HG02623 (cell line): ENCODE data around the gene IQCM.
A peak's percentile ranks its signal among the peaks of the same experiment; 100 is the strongest.
"Not testable (repeated sequence)": the region's sequence is repeated elsewhere in the genome, so short reads cannot be mapped to it uniquely, and the experiment has no call there.

Experiments used
- ATAC-seq: cut with Tn5 transposase; IDR thresholded peaks from one replicate; pipeline ENCODE4 v1.9.1; 2021; ENCODE audit warnings: moderate library complexity; ENCODE audit not compliant: unreplicated experiment

IQCM gene

DNA sequence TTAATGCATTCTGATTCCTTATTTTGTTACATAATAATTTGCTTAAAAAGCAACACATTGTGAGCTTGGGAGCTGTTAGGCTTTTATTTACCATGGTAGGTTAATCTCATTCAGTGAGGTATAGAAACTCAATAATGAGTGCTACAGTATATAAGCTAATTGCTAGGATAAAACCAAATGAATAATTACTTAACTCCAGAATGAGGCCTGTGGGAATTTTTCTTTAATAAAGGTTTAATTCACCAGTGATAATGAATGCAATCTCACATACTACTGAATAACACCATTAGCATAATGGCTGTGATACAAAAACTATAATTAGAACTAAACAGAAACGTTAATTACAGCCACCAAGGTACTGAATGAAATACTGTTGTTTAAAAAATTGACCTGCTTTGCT is 326.3 kb downstream of the IQCM start:
- ATAC-seq: no peak

GRCh38 chr4:149486861-149487260 is 328.8 kb downstream of the IQCM start:
- no peak for ATAC-seq

DNA sequence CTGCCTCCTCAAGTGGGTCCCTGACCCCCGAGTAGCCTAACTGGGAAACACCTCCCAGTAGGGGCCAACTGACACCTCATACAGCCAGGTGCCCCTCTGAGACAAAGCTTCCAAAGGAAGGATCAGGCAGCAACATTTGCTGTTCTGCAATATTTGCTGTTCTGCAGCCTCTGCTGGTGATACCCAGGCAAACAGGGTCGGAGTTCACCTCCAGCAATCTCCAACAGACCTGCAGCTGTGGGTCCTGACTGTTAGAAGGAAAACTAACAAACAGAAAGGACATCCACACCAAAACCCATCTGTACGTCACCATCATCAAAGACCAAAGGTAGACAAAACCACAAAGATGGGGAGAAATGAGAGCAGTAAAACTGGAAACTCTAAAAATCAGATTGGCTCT is 347.0 kb downstream of the IQCM start:
- ATAC-seq: not testable (repeated sequence)

GRCh38 chr4:149466446-149466845 is 349.2 kb downstream of the IQCM start:
- no peak for ATAC-seq

GRCh38 chr4:149465955-149466354 is 349.7 kb downstream of the IQCM start:
- ATAC-seq: no peak

GRCh38 chr4:149443537-149443936 is 372.1 kb downstream of the IQCM start:
- no peak for ATAC-seq

- no peak for ATAC-seq
Measured at GRCh38 chr4:149441338-149441737, 374.3 kb downstream of the IQCM start.

DNA sequence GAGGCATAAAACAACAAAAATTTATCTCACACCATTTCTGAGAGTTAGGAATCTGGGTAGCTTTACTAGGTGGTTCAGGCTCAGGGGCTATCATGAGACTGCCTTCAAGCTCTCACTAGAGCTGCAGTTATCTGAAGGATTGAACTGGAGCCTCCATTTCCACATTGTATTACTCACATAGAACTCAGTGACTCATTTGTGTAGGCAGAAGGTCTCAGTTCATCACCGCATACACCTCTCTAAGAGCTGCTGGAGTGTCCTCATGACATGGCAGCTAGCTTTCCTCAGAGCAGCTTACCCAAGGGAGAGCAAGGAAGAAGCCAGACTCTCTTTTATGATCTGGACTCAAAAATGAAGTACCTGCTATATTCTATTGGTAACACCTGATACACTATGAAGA is 389.2 kb downstream of the IQCM start:
- ATAC-seq: no peak

DNA sequence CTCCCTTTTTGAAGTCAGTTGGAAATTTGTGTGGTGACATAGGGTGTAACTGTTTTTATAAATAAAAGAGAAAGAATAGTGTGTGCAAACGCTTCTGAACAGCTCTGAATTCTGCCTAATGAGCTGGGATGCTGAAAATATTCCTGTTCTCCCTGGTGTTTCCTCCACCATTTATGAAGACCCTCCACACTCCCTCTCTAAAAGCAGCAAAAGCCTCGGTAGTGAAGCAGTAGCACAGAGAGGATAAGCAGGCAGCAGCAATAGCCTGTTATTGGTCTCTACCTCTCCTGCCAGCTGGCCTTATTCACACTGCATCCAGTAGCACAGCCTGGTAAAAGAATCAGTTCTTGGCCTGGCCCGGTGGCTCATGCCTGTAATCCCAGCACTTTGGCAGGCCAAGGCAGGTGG is 406.1 kb downstream of the IQCM start:
- ATAC-seq: no peak

GRCh38 chr4:149409146-149409545 is 406.5 kb downstream of the IQCM start:
- no peak for ATAC-seq

DNA sequence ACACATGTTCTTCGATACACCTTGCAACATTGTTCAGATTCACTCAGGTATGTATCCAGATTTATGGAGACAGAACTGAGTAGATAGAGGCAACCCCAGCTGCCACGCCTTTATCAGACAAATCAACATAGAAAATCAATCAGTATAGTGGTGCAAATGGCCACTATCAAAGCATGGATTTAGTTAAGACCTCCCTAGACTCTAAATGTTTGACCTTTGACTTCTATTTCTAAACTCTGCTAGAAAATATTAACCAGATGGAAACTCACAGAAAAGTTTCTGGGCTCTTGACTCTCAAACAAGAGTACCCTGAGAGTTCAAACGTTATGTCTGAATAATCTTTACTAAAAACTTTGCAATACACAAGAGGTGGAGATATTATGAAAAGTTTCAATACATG is 411.5 kb downstream of the IQCM start:
- ATAC-seq: no peak

DNA sequence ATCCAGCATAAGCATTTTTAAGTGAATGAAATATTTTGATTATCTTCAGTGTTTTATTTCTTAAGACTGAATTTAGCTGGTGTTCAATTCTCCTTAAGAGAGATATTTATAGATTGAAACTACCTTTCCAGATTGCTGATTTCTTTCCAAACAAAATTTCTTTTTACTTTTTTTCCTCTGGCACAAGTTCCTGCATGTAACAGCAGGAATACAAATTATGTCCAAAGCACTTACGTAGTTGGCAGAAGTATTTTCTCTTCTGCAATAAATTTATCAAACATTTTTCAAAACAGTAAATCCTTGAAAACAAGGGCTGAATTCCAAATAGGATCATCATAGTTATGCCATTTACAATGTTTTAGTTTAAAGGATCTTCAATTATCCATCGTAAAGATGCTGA is 412.6 kb downstream of the IQCM start:
- no peak for ATAC-seq

DNA sequence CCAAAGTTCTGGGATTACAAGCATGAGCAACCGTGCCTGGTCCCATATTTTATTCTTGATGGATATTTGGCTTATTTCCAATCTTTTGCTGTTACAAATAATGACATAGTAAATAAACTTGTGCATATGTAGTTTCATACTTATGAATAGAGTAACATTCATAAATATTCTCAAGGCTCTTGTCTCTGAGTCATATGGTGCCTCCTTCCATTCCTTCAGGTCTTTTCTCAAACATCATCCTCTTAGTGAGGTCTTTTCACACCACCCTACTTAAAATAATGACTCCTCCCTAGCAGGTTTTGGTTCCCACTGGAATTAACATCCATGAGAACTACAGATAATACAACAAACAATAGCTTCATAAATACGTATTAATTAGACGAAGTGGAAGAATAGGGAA is 416.6 kb downstream of the IQCM start:
- no peak for ATAC-seq

DNA sequence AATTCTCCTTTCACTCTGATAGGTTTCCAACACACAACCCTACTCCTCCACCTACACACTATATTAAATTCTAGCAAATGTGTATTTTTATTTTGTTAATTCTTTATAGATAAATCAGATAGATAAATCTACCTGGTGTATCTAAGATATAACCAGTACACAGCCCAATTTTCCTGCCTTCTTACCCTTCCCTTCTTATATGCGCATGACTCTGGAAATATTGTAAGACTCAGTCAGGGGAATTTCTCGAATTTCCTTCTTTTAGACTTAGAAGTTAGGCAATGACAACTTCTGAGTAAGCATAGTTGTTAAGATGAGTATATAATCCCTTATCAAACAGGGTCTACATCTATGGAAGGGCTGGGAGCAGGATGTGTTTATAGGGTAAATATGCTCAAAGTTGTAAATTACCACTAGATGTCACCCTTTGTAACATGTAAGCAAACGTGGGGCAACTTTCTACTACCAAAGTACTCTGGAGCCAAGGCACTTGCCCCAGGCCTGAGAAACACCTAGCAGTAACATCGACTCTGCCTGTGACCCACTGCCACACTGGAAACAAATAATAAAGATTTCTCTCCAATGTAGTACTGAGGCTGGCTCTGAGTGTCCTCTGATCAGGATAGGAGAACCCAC is 444.7 kb downstream of the IQCM start:
- peak; percentile 73 for ATAC-seq

DNA sequence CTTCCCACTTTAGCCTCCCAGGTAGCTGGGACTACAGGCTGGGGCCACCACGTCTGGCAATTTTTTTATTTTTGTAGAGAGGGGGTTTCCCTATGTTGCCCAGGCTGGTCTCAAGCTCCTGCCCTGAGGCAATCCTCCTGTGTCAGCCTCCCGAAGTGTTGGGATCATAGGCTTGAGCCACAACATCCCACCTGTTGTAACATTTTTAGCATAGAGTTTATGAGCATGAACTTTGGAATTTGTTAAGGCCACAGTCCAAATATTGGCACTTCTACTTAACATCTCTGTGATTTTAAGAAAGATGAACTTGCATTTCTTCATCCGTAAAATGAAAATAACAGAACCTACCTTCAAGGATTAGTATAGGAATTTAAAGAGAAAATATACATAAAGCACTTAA is 445.6 kb downstream of the IQCM start:
- ATAC-seq: no peak

- no peak for ATAC-seq
Measured at GRCh38 chr4:149353241-149353640, 462.4 kb downstream of the IQCM start.

DNA sequence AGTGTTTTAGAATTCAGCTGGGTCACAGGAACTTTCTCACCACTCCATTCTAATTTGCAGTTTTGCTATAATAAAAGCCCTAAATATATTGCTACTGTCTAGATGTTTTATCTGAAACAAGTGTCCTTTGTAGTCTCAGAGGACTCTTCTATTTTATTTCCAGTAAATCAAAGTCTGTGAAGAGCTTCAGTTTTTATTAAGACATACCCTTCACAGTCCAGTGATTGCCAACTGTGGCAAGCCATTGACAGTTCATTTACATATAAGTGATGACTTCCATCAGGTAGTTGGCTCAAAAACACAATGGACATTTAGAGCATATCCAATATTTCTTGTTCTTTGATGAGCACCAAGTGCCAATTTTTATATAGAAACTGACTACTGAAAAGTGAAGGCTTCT is 466.1 kb downstream of the IQCM start:
- no peak for ATAC-seq

GRCh38 chr4:149347139-149347538 is 468.5 kb downstream of the IQCM start:
- no peak for ATAC-seq

DNA sequence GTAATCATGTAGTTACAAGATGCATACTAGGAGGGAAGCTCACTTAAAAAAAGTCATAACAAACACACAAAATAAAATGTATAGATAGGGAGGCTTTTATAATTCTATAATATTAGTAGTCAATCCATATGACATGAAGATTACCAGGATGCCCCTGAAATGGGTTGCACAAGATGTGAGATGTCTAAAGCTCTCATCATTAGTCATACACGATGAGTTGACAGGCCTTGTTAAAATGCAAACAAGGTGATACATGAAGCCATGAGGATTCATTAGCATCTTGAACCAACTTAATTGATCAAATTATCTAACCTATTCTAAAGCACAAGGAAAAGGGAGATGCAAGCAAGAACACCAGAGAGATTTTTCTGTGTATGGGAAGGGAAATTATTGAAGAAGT is 470.2 kb downstream of the IQCM start:
- no peak for ATAC-seq

GRCh38 chr4:149344436-149344835 is 471.2 kb downstream of the IQCM start:
- ATAC-seq: no peak

DNA sequence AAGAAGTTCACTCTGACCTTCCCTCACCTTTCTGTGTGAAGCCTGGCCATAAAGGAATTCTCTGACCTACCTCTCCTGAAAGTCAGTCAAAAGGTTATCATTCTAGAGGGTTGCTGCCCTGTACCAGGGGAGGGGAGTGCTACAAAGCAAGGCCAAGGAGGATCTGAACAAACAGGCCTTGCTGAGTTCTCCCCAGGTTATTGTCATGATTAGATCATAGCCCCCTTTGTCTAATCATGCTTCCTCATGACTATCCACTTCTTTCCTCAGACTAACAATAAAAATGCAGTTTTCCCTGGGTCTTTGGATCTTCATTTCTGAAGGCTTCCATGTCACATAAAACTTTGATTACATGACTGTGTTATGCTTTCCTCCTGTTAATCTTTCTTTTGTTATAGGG is 472.0 kb downstream of the IQCM start:
- no peak for ATAC-seq

- ATAC-seq: not testable (repeated sequence)
Measured at GRCh38 chr4:149341117-149341516, 474.5 kb downstream of the IQCM start.

- no peak for ATAC-seq
Measured at GRCh38 chr4:149328161-149328560, 487.5 kb downstream of the IQCM start.
